ENCODE results near the gene AMPD3. TPM values are rescaled to one million over a fixed set of nuclear protein-coding genes. Genes with fewer than 3 reads are reported as not detected.

The AMPD3 gene
- polyA plus RNA-seq, 1 experiment = 19.6 TPM

DNA sequence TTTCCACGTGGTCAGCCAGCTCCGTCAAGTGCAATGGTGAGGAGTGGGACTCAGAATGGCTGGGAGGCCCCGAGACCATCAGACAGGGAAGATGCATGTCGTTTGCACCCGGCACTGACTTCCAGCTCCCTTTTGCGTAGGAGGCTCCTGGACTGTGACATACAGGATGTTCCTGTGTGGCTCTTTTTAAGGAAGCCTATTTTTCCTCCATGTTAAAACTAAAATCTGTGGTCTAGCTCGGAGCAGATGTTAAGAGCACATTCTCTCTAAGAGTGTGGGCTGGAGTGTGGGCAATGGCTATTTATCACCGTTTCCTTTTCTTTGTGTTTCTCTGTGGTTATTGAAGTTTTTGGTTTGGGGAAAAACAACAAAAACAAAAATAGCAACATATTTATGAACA is 40.9 kb upstream of the AMPD3 start:
- DNase-seq (ENCODE audit: low read depth, low spot score) = no peak
- CTCF ChIA-PET = interaction anchor here (0.5 to 1.8 kb wide), 4 partner anchors 8 to 170 kb away, joined by 3 to 11 read pairs (median 4); partner anchors contain the start of gene RNF141
- Histone ChIP-seq H3K27me3 (ENCODE audit: control insufficient read depth, insufficient read depth, low read length) (no peaks in the 10 kb centered on the region), H3K27ac (ENCODE audit: low read depth, low read length) (no peak overlapping the region), H3K4me3 (ENCODE audit: low read depth, low read length) (no peak overlapping the region), H3K9me3 (ENCODE audit: control insufficient read depth, insufficient read depth, low read length) (no peaks in the 10 kb centered on the region)
- POLR2A ChIA-PET = no interaction called here
- TF ChIP-seq CTCF (IDR thresholded peaks at IDR 0.05; ENCODE audit: low read depth, low read length) = no peak

GRCh38 chr11:10414659-10415058 is 40.4 kb upstream of the AMPD3 start:
- Histone ChIP-seq H3K27ac (ENCODE audit: low read depth, low read length) (no peak overlapping the region), H3K4me3 (ENCODE audit: low read depth, low read length) (no peak overlapping the region), H3K27me3 (ENCODE audit: control insufficient read depth, insufficient read depth, low read length) (no peaks in the 10 kb centered on the region), H3K9me3 (ENCODE audit: control insufficient read depth, insufficient read depth, low read length) (no peaks in the 10 kb centered on the region)
- ChIA-PET CTCF (interaction anchor here (1.8 kb wide), 1 partner anchor 9 kb away, joined by 11 read pairs; no protein-coding TSS in a partner anchor), POLR2A (no interaction called here)
- no peak for DNase-seq (ENCODE audit: low read depth, low spot score)
- no peak for TF ChIP-seq CTCF (IDR thresholded peaks at IDR 0.05; ENCODE audit: low read depth, low read length)

- TF ChIP-seq CTCF (IDR thresholded peaks at IDR 0.05; ENCODE audit: low read depth, low read length) = no peak
- POLR2A ChIA-PET = no interaction called here
- no peak overlapping the region for H3K27ac ChIP-seq (ENCODE audit: low read depth, low read length)
- H3K4me3 ChIP-seq (ENCODE audit: low read depth, low read length) = no peak overlapping the region
- DNase-seq (ENCODE audit: low read depth, low spot score) = no peak
- no peaks in the 10 kb centered on the region for H3K27me3 ChIP-seq (ENCODE audit: control insufficient read depth, insufficient read depth, low read length)
- CTCF ChIA-PET = interaction anchor here (0.6 to 1.8 kb wide), 2 partner anchors 10 to 19 kb away, joined by 5 to 11 read pairs; no protein-coding TSS in a partner anchor
- no peaks in the 10 kb centered on the region for H3K9me3 ChIP-seq (ENCODE audit: control insufficient read depth, insufficient read depth, low read length)
Measured at GRCh38 chr11:10415817-10416392, 39.2 kb upstream of the AMPD3 start.

DNA sequence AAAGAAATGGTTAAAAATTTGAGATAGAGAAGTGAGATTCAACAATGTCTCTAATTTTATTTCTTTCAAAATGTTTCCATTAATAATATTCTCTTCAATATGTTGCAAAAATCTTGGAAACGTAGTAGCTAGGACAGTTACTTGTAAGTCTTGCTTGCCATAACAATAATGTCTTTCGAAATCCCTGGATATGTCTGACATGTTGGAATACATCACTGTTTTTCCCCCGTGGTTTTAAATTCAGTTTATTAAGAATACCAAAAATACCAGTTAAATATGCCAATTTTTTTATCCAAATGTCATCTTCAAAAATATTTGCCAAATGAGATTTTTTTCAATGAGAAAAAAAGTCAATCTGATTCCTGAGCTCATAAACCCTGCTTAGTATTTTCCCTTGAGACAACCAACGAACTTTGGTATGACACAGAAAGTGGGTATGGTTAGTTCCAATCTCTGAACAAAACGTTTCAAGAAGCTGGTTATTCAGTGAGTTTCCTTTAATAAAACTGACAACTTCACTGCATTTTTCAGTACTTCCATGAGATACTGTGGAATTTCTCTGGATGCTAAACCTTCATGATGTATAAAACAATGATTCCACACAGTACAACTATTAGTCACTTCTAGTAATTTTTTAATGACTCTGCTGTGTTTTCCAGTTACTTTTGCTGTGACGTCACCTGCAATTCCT is 36.7 kb upstream of the AMPD3 start:
- H3K27me3 ChIP-seq (ENCODE audit: control insufficient read depth, insufficient read depth, low read length) = no peaks in the 10 kb centered on the region
- ChIA-PET CTCF (interaction anchor here (0.7 to 1.2 kb wide), 3 partner anchors 12 to 318 kb away, joined by 3 read pairs; no protein-coding TSS in a partner anchor), POLR2A (no interaction called here)
- H3K9me3 ChIP-seq (ENCODE audit: control insufficient read depth, insufficient read depth, low read length) = no peaks in the 10 kb centered on the region
- H3K4me3 ChIP-seq (ENCODE audit: low read depth, low read length) = no peak overlapping the region
- no peak for TF ChIP-seq CTCF (IDR thresholded peaks at IDR 0.05; ENCODE audit: low read depth, low read length)
- H3K27ac ChIP-seq (ENCODE audit: low read depth, low read length) = no peak overlapping the region
- no peak for DNase-seq (ENCODE audit: low read depth, low spot score)

DNA sequence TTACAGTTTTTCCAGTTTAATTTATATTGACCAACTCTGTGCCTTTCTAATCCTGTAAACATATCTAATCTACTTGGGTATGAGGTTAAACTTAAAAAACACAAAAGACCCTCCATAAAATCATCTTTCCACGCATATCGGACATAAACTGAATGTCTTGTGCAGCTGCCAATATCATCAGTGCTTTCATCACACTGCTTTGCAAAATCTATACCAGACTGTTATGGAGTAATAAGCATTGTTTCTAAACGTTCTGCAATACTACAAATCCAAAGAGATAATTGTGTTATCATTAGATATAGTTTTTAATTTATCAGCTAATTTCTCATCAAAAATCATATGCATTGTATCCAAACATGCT is 36.1 kb upstream of the AMPD3 start:
- no peak overlapping the region for H3K27ac ChIP-seq (ENCODE audit: low read depth, low read length)
- H3K4me3 ChIP-seq (ENCODE audit: low read depth, low read length) = no peak overlapping the region
- no peak for TF ChIP-seq CTCF (IDR thresholded peaks at IDR 0.05; ENCODE audit: low read depth, low read length)
- no peak for DNase-seq (ENCODE audit: low read depth, low spot score)
- POLR2A ChIA-PET = no interaction called here
- no peaks in the 10 kb centered on the region for H3K9me3 ChIP-seq (ENCODE audit: control insufficient read depth, insufficient read depth, low read length)
- CTCF ChIA-PET = interaction anchor here (0.7 to 1.2 kb wide), 4 partner anchors 12 to 317 kb away, joined by 3 read pairs; no protein-coding TSS in a partner anchor
- H3K27me3 ChIP-seq (ENCODE audit: control insufficient read depth, insufficient read depth, low read length) = no peaks in the 10 kb centered on the region

Data from AG04450 (cell line).